Gastrocnemius medialis (tissue), 4 donors: ENCODE data around the gene HEBP1.

Experiments used
- POLR2A ChIP-seq, 2 donors: fragments of 450-650 bp; IDR thresholded peaks; one replicate each; pipeline ENCODE4 v1.6.1; 2017; ENCODE audit warnings: antibody characterized with exemption in 2 of 2, mild to moderate bottlenecking in 2 of 2, moderate library complexity in 2 of 2
- TF ChIP-seq, protein P1 (sequence below), 5 experiments: fragments of 450-650 bp in 3 of 5; fragments of 200-600 bp in 2 of 5; sonication (generic) in 2 of 5; IDR thresholded peaks in 4 of 5; conservative IDR thresholded peaks in 1 of 5; 1 replicate in 4 of 5; 2 replicates in 1 of 5; pipeline ENCODE4 v1.5.1; 2016 to 2019; ENCODE audit warnings: antibody characterized with exemption in 5 of 5, mild to moderate bottlenecking in 3 of 5, moderate library complexity in 3 of 5

- TF ChIP-seq, protein P1, sequence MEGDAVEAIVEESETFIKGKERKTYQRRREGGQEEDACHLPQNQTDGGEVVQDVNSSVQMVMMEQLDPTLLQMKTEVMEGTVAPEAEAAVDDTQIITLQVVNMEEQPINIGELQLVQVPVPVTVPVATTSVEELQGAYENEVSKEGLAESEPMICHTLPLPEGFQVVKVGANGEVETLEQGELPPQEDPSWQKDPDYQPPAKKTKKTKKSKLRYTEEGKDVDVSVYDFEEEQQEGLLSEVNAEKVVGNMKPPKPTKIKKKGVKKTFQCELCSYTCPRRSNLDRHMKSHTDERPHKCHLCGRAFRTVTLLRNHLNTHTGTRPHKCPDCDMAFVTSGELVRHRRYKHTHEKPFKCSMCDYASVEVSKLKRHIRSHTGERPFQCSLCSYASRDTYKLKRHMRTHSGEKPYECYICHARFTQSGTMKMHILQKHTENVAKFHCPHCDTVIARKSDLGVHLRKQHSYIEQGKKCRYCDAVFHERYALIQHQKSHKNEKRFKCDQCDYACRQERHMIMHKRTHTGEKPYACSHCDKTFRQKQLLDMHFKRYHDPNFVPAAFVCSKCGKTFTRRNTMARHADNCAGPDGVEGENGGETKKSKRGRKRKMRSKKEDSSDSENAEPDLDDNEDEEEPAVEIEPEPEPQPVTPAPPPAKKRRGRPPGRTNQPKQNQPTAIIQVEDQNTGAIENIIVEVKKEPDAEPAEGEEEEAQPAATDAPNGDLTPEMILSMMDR (IDR thresholded peaks at IDR 0.05 in 4 of 5, conservative IDR thresholded peaks at IDR 0.05 in 1 of 5), result no peak
- TF ChIP-seq POLR2A (IDR thresholded peaks at IDR 0.05), result no peak
Observed at GRCh38 chr12:12926571-12927071, 73.4 kb downstream of the HEBP1 start.
